IMR-90 (cell line): Measurements from ENCODE around the gene CCNI. TPM values are rescaled to one million over a fixed set of nuclear protein-coding genes. Genes with fewer than 3 reads are reported as not detected.

Experiments
- ATAC-seq: fragments of 200-7000 bp; cut with Tn5 transposase; 2 replicates; pipeline ENCODE4 v1.9.1; 2020; ENCODE audit warnings: low read depth, mild to moderate bottlenecking, moderate library complexity
- BruUV-seq: library from RNA; stranded (reverse); fragments of 400-500 nt; replicated peaks from 2 replicates; lab custom pipeline; 2021; lab: Mats Ljungman, UMichigan
- CTCF ChIA-PET: fragments of 300-600 bp; formaldehyde crosslinking; extraction: SDS; loops from one replicate; lab custom pipeline; 2021; ENCODE audit warnings: antibody characterized with exemption; lab: Yijun Ruan, JAX
- POLR2A ChIA-PET: fragments of 300-600 bp; sonication (Branson Sonifier 250); formaldehyde crosslinking; loops from one replicate; lab custom pipeline; 2022; ENCODE audit warnings: antibody characterized with exemption; ENCODE audit not compliant: unreplicated experiment; lab: Charles Lee
- DNase-seq: peaks from one replicate; pipeline ENCODE4 v3.0.0; 2013
- H2AFZ ChIP-seq: replicated peaks from 2 replicates; pipeline ENCODE3; 2013; ENCODE audit warnings: low read length, mild to moderate bottlenecking; ENCODE audit not compliant: poor library complexity
- H2AK5ac ChIP-seq: 2 replicates; pipeline ENCODE4 v1.6.1; 2013; ENCODE audit warnings: low read depth, low read length, inconsistent platforms
- H2AK9ac ChIP-seq: replicated peaks from 2 replicates; pipeline ENCODE3; 2013; ENCODE audit warnings: mild to moderate bottlenecking, low read depth, low read length, moderate library complexity; ENCODE audit not compliant: poor library complexity
- H2BK120ac ChIP-seq: 2 replicates; pipeline ENCODE4 v1.6.1; 2013; ENCODE audit warnings: low read depth, low read length, inconsistent platforms
- H2BK15ac ChIP-seq: 3 replicates; pipeline ENCODE4 v1.6.1; 2013; ENCODE audit warnings: low read depth, low read length, inconsistent platforms
- H2BK20ac ChIP-seq: 2 replicates; pipeline ENCODE4 v1.6.1; 2013; ENCODE audit warnings: low read depth, mild to moderate bottlenecking, inconsistent platforms, low read length, moderate library complexity
- H2BK5ac ChIP-seq: 2 replicates; pipeline ENCODE4 v1.6.1; 2013; ENCODE audit warnings: mild to moderate bottlenecking, low read depth, low read length, inconsistent platforms; ENCODE audit not compliant: poor library complexity, severe bottlenecking
- H3K14ac ChIP-seq: replicated peaks from 2 replicates; pipeline ENCODE4 v1.6.1; 2013; ENCODE audit warnings: low read depth, low read length, inconsistent platforms
- H3K18ac ChIP-seq: 2 replicates; pipeline ENCODE4 v1.6.1; 2013; ENCODE audit warnings: low read depth, low read length, control low read depth
- H3K23ac ChIP-seq: 2 replicates; pipeline ENCODE4 v1.6.1; 2013; ENCODE audit warnings: low read depth, low read length, inconsistent platforms
- H3K27ac ChIP-seq: 2 replicates; pipeline ENCODE4 v1.5.1; 2013; ENCODE audit warnings: mild to moderate bottlenecking, control low read depth, low read length; ENCODE audit not compliant: insufficient read depth
- H3K27me3 ChIP-seq: 2 replicates; pipeline ENCODE4 v1.6.1; 2013; ENCODE audit warnings: low read length; ENCODE audit not compliant: control insufficient read depth, insufficient read depth
- H3K36me3 ChIP-seq: 2 replicates; pipeline ENCODE4 v1.6.1; 2013; ENCODE audit warnings: low read length, mixed read lengths; ENCODE audit not compliant: control insufficient read depth, insufficient read depth
- H3K4ac ChIP-seq: 2 replicates; pipeline ENCODE4 v1.6.1; 2013; ENCODE audit warnings: low read depth, low read length, inconsistent platforms
- H3K4me1 ChIP-seq: 2 replicates; pipeline ENCODE4 v1.6.1; 2013; ENCODE audit warnings: low read length, mixed read lengths; ENCODE audit not compliant: control insufficient read depth, insufficient read depth
- H3K4me2 ChIP-seq: 2 replicates; pipeline ENCODE4 v1.6.1; 2013; ENCODE audit warnings: low read depth, mild to moderate bottlenecking, control low read depth, low read length, moderate library complexity
- H3K4me3 ChIP-seq: 2 replicates; pipeline ENCODE4 v1.5.1; 2013; ENCODE audit warnings: low read depth, mild to moderate bottlenecking, control low read depth, low read length, moderate library complexity; ENCODE audit not compliant: insufficient read depth
- H3K56ac ChIP-seq: 2 replicates; pipeline ENCODE4 v1.6.1; 2013; ENCODE audit warnings: low read length, inconsistent platforms; ENCODE audit not compliant: insufficient read depth; ENCODE audit errors: extremely low read depth
- H3K79me1 ChIP-seq, 2 experiments: 2 replicates each; pipeline ENCODE4 v1.6.1; 2013; ENCODE audit warnings: low read length in 2 of 2, inconsistent platforms in 1 of 2, low read depth in 1 of 2
- H3K9ac ChIP-seq: 2 replicates; pipeline ENCODE4 v1.6.1; 2013; ENCODE audit warnings: low read depth, low read length, control low read depth
- H3K9me1 ChIP-seq: 2 replicates; pipeline ENCODE4 v1.6.1; 2013; ENCODE audit warnings: low read length, inconsistent platforms; ENCODE audit not compliant: insufficient read depth
- H3K9me3 ChIP-seq: 2 replicates; pipeline ENCODE4 v1.6.1; 2013; ENCODE audit warnings: low read length; ENCODE audit not compliant: control insufficient read depth, insufficient read depth
- H4K20me1 ChIP-seq: 2 replicates; pipeline ENCODE4 v1.6.1; 2013; ENCODE audit warnings: low read length, inconsistent platforms; ENCODE audit not compliant: insufficient read depth
- H4K5ac ChIP-seq: 2 replicates; pipeline ENCODE4 v1.6.1; 2013; ENCODE audit warnings: mild to moderate bottlenecking, low read depth, low read length, control low read depth
- H4K8ac ChIP-seq, 2 experiments: 2 replicates each; pipeline ENCODE4 v1.6.1; 2013; ENCODE audit warnings: low read depth in 2 of 2, low read length in 2 of 2, control low read depth in 1 of 2, inconsistent platforms in 1 of 2
- H4K91ac ChIP-seq: 2 replicates; pipeline ENCODE4 v1.6.1; 2013; ENCODE audit warnings: low read depth, low read length, inconsistent platforms; ENCODE audit not compliant: insufficient read depth
- CEBPB ChIP-seq: IDR thresholded peaks from 2 replicates; pipeline ENCODE4 v1.6.1; 2012; ENCODE audit warnings: low read depth, low read length, improper control_type of control experiment
- CTCF ChIP-seq: conservative IDR thresholded peaks from 2 replicates; pipeline ENCODE4 v1.5.1; 2012; ENCODE audit warnings: mild to moderate bottlenecking, low read depth, low read length, improper control_type of control experiment
- RAD21 ChIP-seq: IDR thresholded peaks from 2 replicates; pipeline ENCODE4 v1.6.1; 2012; ENCODE audit warnings: low read length, improper control_type of control experiment
- RFX5 ChIP-seq: IDR thresholded peaks from 2 replicates; pipeline ENCODE4 v1.8.0; 2012; ENCODE audit warnings: low read depth, mild to moderate bottlenecking, low read length, moderate library complexity
- WGBS, 2 experiments: methylation state at CpG; one replicate each; pipeline versions ENCODE4 v1.1.5 to v1.1.7; 2013; ENCODE audit warnings: missing lambda C conversion rate in 2 of 2; ENCODE audit not compliant: insufficient read length in 1 of 2; ENCODE audit errors: extremely low coverage in 2 of 2; 5-methylcytosine and 5-hydroxymethylcytosine counted together
- dilution Hi-C: fragments of 300-500 bp; cut with HindIII; formaldehyde crosslinking; loops from one replicate; pipeline ENCODE4 v1.14.3; 2018; ENCODE audit warnings: low sequenced_read_pairs; ENCODE audit not compliant: unreplicated experiment
- in situ Hi-C: fragments of 300-500 bp; cut with MboI; formaldehyde crosslinking; loops from 3 replicates; pipeline ENCODE4 v1.14.3; 2019; ENCODE audit warnings: low sequenced_read_pairs, inconsistent platforms, mixed read lengths
- intact Hi-C: fragments of 100-400 bp; cut with micrococcal nuclease; formaldehyde crosslinking; loops from 2 replicates; pipeline ENCODE4 v1.10.0; 2022
- polyA plus RNA-seq, 3 experiments: library from polyadenylated mRNA; depleted of rRNA; stranded (reverse); fragments of >200 nt; gene quantifications; 2 replicates each; pipeline ENCODE4 v1.2.3, GENCODE V29; 2012; ENCODE audit warnings: low replicate concordance in 1 of 3
- total RNA-seq: library from RNA; depleted of rRNA; stranded (reverse); fragments of >200 nt; gene quantifications from 2 replicates; pipeline ENCODE4 v1.2.3, GENCODE V29; 2012
- TF ChIP-seq, protein P1 (sequence below): fragments of 150-350 bp; IDR thresholded peaks from 2 replicates; pipeline ENCODE4 v1.6.1; 2017; ENCODE audit warnings: mild to moderate bottlenecking, antibody characterized with exemption, low read length, low read depth

The CCNI gene
- total and polyA plus RNA-seq, 2 of the 4 experiments (the other 2 are of a cell fraction), result 70.1 to 100 TPM

DNA sequence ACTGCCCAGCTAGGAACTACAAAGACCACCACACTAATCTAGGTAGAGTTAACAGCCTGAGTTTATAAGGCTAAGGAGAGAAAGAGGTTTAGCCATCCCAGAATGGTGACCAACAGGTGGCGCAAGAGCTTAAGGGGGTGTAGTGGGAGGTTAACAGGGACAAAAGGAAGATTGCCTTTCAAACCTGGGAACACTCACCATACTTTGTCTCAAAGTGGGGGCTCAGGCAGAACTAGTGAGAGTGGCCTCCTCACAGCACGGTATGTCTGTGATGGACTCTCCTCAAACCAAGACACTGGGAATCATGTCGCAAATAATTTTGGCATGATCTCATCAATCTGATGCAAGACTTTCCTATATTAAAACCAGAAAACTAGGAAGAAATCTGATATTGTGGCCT, 23.4 kb downstream of the CCNI start:
- in situ Hi-C loops (no loop called here), dilution Hi-C loops (no loop called here), intact Hi-C loops (no loop called here)
- Histone ChIP-seq H3K4me3 (no peak overlapping the region), H3K9me1 (peaks cover 9% of the 10 kb centered on the region; the same call in 1 of the 2 replicates), H4K91ac (no peak overlapping the region), H2BK15ac (no peak overlapping the region; the same call in 2 of the 3 replicates), H3K27ac (peak overlapping the region; percentile 39; the same call in 1 of the 2 replicates), H2BK20ac (no peak overlapping the region), H3K27me3 (no peaks in the 10 kb centered on the region), H4K8ac (peak overlapping the region; percentile 9 to 72; a peak in 2 of 4 replicates), H2AK9ac (no peak overlapping the region), H3K4me2 (no peak overlapping the region), H2BK5ac (peak overlapping the region; percentile 21), H3K4ac (peak overlapping the region; percentile 64), H2BK120ac (no peak overlapping the region; the same call in 1 of the 2 replicates), H2AFZ (no peak overlapping the region), H3K18ac (0 out of 2 replicates have a peak overlapping the region, but pooled peaks have one; percentile 5), H3K23ac (peak overlapping the region; percentile 74; the same call in 1 of the 2 replicates), H3K56ac (no peak overlapping the region), H3K4me1 (peaks cover 2% of the 10 kb centered on the region), H2AK5ac (peak overlapping the region; percentile 12; the same call in 1 of the 2 replicates), H4K20me1 (peaks cover 9% of the 10 kb centered on the region; the same call in 1 of the 2 replicates), H3K9ac (no peak overlapping the region), H4K5ac (peak overlapping the region; percentile 57; the same call in 1 of the 2 replicates), H3K36me3 (peaks cover 33% of the 10 kb centered on the region), H3K79me1 (peaks cover 7 to 34% of the 10 kb centered on the region in 2 experiments; a peak in 3 of 4 replicates), H3K14ac (peak overlapping the region; percentile 10), H3K9me3 (no peaks in the 10 kb centered on the region)
- 0 out of 2 replicates have a peak, but pooled peaks have one; percentile 16 for TF ChIP-seq RAD21
- no peak for TF ChIP-seq RFX5
- TF ChIP-seq CTCF, result peak; percentile 33
- TF ChIP-seq, protein P1, sequence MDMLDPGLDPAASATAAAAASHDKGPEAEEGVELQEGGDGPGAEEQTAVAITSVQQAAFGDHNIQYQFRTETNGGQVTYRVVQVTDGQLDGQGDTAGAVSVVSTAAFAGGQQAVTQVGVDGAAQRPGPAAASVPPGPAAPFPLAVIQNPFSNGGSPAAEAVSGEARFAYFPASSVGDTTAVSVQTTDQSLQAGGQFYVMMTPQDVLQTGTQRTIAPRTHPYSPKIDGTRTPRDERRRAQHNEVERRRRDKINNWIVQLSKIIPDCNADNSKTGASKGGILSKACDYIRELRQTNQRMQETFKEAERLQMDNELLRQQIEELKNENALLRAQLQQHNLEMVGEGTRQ, result no peak
- peak; percentile 81 for TF ChIP-seq CEBPB
- peak; percentile 38 for ATAC-seq
- POLR2A ChIA-PET, result no interaction called here
- CTCF ChIA-PET, result interaction anchor here (1.0 to 1.6 kb wide), 2 partner anchors 9 to 151 kb away, joined by 3 to 4 read pairs; no protein-coding TSS in a partner anchor
- BruUV-seq, result no TSS peak
- WGBS, 2 experiments, result no CpG with 5 or more reads among the region's 3 CpGs
- peak; percentile 69 for DNase-seq
